Measurements from ENCODE around the gene DHRS12.
A peak's percentile ranks its signal among the peaks of the same experiment; 100 is the strongest.

Gene DHRS12

GRCh38 chr13:51806566-51806965 lies 2.6 kb upstream of the DHRS12 start:
- DNase-seq (ENCODE audit: low spot score) = no peak

- no peak for DNase-seq (ENCODE audit: low spot score)
Measured at GRCh38 chr13:51805925-51806324, 2.0 kb upstream of the DHRS12 start.

- no peak for DNase-seq (ENCODE audit: low spot score)
Measured at GRCh38 chr13:51805313-51805712, 1.4 kb upstream of the DHRS12 start.

GRCh38 chr13:51804295-51805172 lies 571 bp upstream of the DHRS12 start:
- DNase-seq (ENCODE audit: low spot score) = no peak

- no peak for DNase-seq (ENCODE audit: low spot score)
Measured at GRCh38 chr13:51802631-51803418, 1.1 kb downstream of the DHRS12 start.

- DNase-seq (ENCODE audit: low spot score) = no peak
Measured at GRCh38 chr13:51801631-51802099, 2.3 kb downstream of the DHRS12 start.

GRCh38 chr13:51800486-51800885 lies 3.5 kb downstream of the DHRS12 start:
- no peak for DNase-seq (ENCODE audit: low spot score)

- DNase-seq (ENCODE audit: low spot score) = no peak
Measured at GRCh38 chr13:51799261-51799660, 4.7 kb downstream of the DHRS12 start.

- DNase-seq (ENCODE audit: low spot score) = peak; percentile 54
Measured at GRCh38 chr13:51797664-51798488, 6.1 kb downstream of the DHRS12 start.

GRCh38 chr13:51796546-51796945 lies 7.4 kb downstream of the DHRS12 start:
- no peak for DNase-seq (ENCODE audit: low spot score)

- DNase-seq (ENCODE audit: low spot score) = no peak
Measured at GRCh38 chr13:51795419-51795818, 8.5 kb downstream of the DHRS12 start.

GRCh38 chr13:51794964-51795363 lies 9.0 kb downstream of the DHRS12 start:
- DNase-seq (ENCODE audit: low spot score) = no peak

- no peak for DNase-seq (ENCODE audit: low spot score)
Measured at GRCh38 chr13:51793570-51794271, 10.2 kb downstream of the DHRS12 start.

GRCh38 chr13:51786425-51787265 lies 17.3 kb downstream of the DHRS12 start:
- DNase-seq (ENCODE audit: low spot score) = no peak

GRCh38 chr13:51785712-51786424 lies 18.1 kb downstream of the DHRS12 start:
- DNase-seq (ENCODE audit: low spot score) = no peak

GRCh38 chr13:51784097-51784496 lies 19.9 kb downstream of the DHRS12 start:
- no peak for DNase-seq (ENCODE audit: low spot score)

- DNase-seq (ENCODE audit: low spot score) = no peak
Measured at GRCh38 chr13:51783428-51784094, 20.4 kb downstream of the DHRS12 start.

GRCh38 chr13:51782026-51782710 lies 21.8 kb downstream of the DHRS12 start:
- DNase-seq (ENCODE audit: low spot score) = no peak
